NB4 (cell line): ENCODE data around the gene TOP1.

Experiments
- POLR2A ChIP-seq: IDR thresholded peaks from 2 replicates; pipeline ENCODE4 v1.6.1; 2011; ENCODE audit warnings: mild to moderate bottlenecking; ENCODE audit not compliant: insufficient read length; ENCODE audit errors: extremely low read depth
- TF ChIP-seq, protein P1 (sequence below): IDR thresholded peaks from one replicate; pipeline ENCODE4 v1.5.1; 2012; ENCODE audit warnings: low read depth, low read length
- TF ChIP-seq, protein P2 (sequence below): IDR thresholded peaks from 2 replicates; pipeline ENCODE4 v1.6.1; 2011; ENCODE audit warnings: low read depth, low read length

DNA sequence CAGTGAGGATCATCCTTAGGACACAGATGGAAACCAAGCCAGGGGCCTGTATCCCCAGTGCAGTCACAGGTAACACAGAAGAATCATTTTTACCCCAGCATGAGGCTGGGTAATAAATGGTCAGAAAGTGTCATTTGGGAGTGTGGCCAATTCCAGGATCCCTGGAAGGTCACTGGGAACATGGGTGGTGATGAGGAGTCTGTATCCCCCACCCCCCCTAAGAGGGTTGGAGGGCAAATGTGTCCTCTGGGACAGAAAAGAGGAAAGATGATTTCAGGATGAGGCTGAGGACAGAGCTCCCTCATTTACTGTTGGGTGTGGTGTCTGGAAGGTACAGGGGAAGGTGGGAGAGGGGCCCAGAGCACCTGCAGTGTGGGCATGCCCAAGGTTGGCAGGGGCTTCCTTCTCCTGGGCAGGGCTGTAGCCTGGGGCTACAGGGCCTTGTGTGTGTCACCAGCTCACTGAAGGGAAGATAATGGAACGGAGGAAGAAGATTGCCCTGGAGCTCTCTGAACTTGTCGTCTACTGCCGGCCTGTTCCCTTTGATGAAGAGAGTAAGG is 143.2 kb downstream of the TOP1 start:
- TF ChIP-seq, protein P1, sequence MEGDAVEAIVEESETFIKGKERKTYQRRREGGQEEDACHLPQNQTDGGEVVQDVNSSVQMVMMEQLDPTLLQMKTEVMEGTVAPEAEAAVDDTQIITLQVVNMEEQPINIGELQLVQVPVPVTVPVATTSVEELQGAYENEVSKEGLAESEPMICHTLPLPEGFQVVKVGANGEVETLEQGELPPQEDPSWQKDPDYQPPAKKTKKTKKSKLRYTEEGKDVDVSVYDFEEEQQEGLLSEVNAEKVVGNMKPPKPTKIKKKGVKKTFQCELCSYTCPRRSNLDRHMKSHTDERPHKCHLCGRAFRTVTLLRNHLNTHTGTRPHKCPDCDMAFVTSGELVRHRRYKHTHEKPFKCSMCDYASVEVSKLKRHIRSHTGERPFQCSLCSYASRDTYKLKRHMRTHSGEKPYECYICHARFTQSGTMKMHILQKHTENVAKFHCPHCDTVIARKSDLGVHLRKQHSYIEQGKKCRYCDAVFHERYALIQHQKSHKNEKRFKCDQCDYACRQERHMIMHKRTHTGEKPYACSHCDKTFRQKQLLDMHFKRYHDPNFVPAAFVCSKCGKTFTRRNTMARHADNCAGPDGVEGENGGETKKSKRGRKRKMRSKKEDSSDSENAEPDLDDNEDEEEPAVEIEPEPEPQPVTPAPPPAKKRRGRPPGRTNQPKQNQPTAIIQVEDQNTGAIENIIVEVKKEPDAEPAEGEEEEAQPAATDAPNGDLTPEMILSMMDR: no peak
- no peak for TF ChIP-seq POLR2A
- TF ChIP-seq, protein P2, sequence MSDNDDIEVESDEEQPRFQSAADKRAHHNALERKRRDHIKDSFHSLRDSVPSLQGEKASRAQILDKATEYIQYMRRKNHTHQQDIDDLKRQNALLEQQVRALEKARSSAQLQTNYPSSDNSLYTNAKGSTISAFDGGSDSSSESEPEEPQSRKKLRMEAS: no peak
